ENCODE results near the gene RAPGEF1.

The RAPGEF1 gene

GRCh38 chr9:131660466-131661405 is 79.1 kb downstream of the RAPGEF1 start:
- TF ChIP-seq ZNF18 (tag by site-specific recombination; IDR thresholded peaks at IDR 0.05) (no peak), ZNF423 (tag by site-specific recombination; IDR thresholded peaks at IDR 0.05) (no peak), ZNF747 (tag by site-specific recombination; IDR thresholded peaks at IDR 0.05) (no peak), ZNF610 (tag by site-specific recombination; IDR thresholded peaks at IDR 0.05; ENCODE audit: borderline replicate concordance) (no peak), ZIC2 (tag by site-specific recombination; IDR thresholded peaks at IDR 0.05) (peak; percentile 63), ZNF549 (tag by site-specific recombination; IDR thresholded peaks at IDR 0.05) (no peak), ZBTB10 (tag by site-specific recombination; IDR thresholded peaks at IDR 0.05) (no peak), GLIS1 (tag by site-specific recombination; IDR thresholded peaks at IDR 0.05) (peak; percentile 85), IKZF3 (tag by site-specific recombination; IDR thresholded peaks at IDR 0.05) (no peak), ZNF791 (tag by site-specific recombination; IDR thresholded peaks at IDR 0.05) (no peak), ZXDB (tag by site-specific recombination; IDR thresholded peaks at IDR 0.05) (no peak), ZNF10 (tag by site-specific recombination; IDR thresholded peaks at IDR 0.05) (no peak), SP2 (tag by site-specific recombination; IDR thresholded peaks at IDR 0.05) (no peak)
- CTCF ChIA-PET = interaction anchor here (0.5 to 0.8 kb wide), 2 partner anchors 9 kb away, joined by 3 read pairs; no protein-coding TSS in a partner anchor
- Histone ChIP-seq H3K9me3 (ENCODE audit: control insufficient read depth, insufficient read depth, low read depth, low read length) (no peaks in the 10 kb centered on the region), H3K4me3 (ENCODE audit: low read depth, low read length) (no peak overlapping the region), H3K36me3 (ENCODE audit: control insufficient read depth in 2 of 2, insufficient read depth in 1 of 2, low read length in 2 of 2) (no peaks in the 10 kb centered on the region), H3K4me1 (ENCODE audit: control insufficient read depth, insufficient read depth, low read length) (no peaks in the 10 kb centered on the region), H3K27ac (ENCODE audit: extremely low read depth, low read depth, low read length) (no peak overlapping the region)
- POLR2A ChIA-PET = no interaction called here

- H3K4me3 ChIP-seq (ENCODE audit: low read depth, low read length) = no peak overlapping the region
- H3K27ac ChIP-seq (ENCODE audit: extremely low read depth, low read depth, low read length) = no peak overlapping the region
- H3K36me3 ChIP-seq (ENCODE audit: control insufficient read depth in 2 of 2, insufficient read depth in 1 of 2, low read length in 2 of 2) = no peaks in the 10 kb centered on the region
- H3K9me3 ChIP-seq (ENCODE audit: control insufficient read depth, insufficient read depth, low read depth, low read length) = no peaks in the 10 kb centered on the region
- no peaks in the 10 kb centered on the region for H3K4me1 ChIP-seq (ENCODE audit: control insufficient read depth, insufficient read depth, low read length)
- TF ChIP-seq ZBTB49 (tag by site-specific recombination; IDR thresholded peaks at IDR 0.05; ENCODE audit: low read depth) (no peak), ZNF555 (tag by site-specific recombination; conservative IDR thresholded peaks at IDR 0.05) (no peak), HIC1 (tag by site-specific recombination; IDR thresholded peaks at IDR 0.05) (no peak), ZNF701 (tag by site-specific recombination; IDR thresholded peaks at IDR 0.05) (no peak), ZNF133 (tag by site-specific recombination; IDR thresholded peaks at IDR 0.05) (no peak), ZNF610 (tag by site-specific recombination; IDR thresholded peaks at IDR 0.05; ENCODE audit: borderline replicate concordance) (no peak), ZNF2 (tag by site-specific recombination; IDR thresholded peaks at IDR 0.05) (no peak), BCL11A (tag by site-specific recombination; IDR thresholded peaks at IDR 0.05; ENCODE audit: low read depth) (no peak), GLIS1 (tag by site-specific recombination; IDR thresholded peaks at IDR 0.05) (no peak)
- POLR2A ChIA-PET = no interaction called here
- CTCF ChIA-PET = no interaction called here
Observed at GRCh38 chr9:131658377-131659129, 81.3 kb downstream of the RAPGEF1 start.
